NCI-H128 (cell line): ENCODE data around the gene MRM1.

Experiments
- DNase-seq: peaks from one replicate; lab custom pipeline; 2025; ENCODE audit not compliant: unreplicated experiment; lab: John Stamatoyannopoulos, UW

MRM1 gene

GRCh38 chr17:36629970-36630502, 28.7 kb downstream of the MRM1 start:
- no peak for DNase-seq

- no peak for DNase-seq
These were observed 29.6 kb downstream of the MRM1 start for GRCh38 chr17:36631022-36631421.

GRCh38 chr17:36632916-36633771, 31.8 kb downstream of the MRM1 start:
- no peak for DNase-seq

GRCh38 chr17:36640346-36640745, 39.0 kb downstream of the MRM1 start:
- no peak for DNase-seq

- DNase-seq, result no peak
These were observed 39.5 kb downstream of the MRM1 start for GRCh38 chr17:36640836-36641235.

- no peak for DNase-seq
These were observed 40.0 kb downstream of the MRM1 start for GRCh38 chr17:36641331-36641876.

- no peak for DNase-seq
These were observed 40.8 kb downstream of the MRM1 start for GRCh38 chr17:36641877-36642845.

GRCh38 chr17:36643086-36643685, 41.8 kb downstream of the MRM1 start:
- DNase-seq, result no peak

GRCh38 chr17:36645422-36645821, 44.0 kb downstream of the MRM1 start:
- DNase-seq, result no peak

GRCh38 chr17:36647636-36648035, 46.3 kb downstream of the MRM1 start:
- no peak for DNase-seq

GRCh38 chr17:36650096-36650775, 48.9 kb downstream of the MRM1 start:
- DNase-seq, result no peak

GRCh38 chr17:36653374-36653773, 52.0 kb downstream of the MRM1 start:
- DNase-seq, result no peak

- DNase-seq, result no peak
These were observed 52.5 kb downstream of the MRM1 start for GRCh38 chr17:36653856-36654255.

GRCh38 chr17:36655726-36656125, 54.3 kb downstream of the MRM1 start:
- no peak for DNase-seq

GRCh38 chr17:36657390-36657762, 56.0 kb downstream of the MRM1 start:
- no peak for DNase-seq

GRCh38 chr17:36657763-36658490, 56.5 kb downstream of the MRM1 start:
- DNase-seq, result no peak
